ENCODE results near the gene HRH3. TPM values are rescaled to one million over a fixed set of nuclear protein-coding genes. Genes with fewer than 3 reads are reported as not detected.

The HRH3 gene
- total RNA-seq, 1 donor from 2014 or later: 0.07 TPM

DNA sequence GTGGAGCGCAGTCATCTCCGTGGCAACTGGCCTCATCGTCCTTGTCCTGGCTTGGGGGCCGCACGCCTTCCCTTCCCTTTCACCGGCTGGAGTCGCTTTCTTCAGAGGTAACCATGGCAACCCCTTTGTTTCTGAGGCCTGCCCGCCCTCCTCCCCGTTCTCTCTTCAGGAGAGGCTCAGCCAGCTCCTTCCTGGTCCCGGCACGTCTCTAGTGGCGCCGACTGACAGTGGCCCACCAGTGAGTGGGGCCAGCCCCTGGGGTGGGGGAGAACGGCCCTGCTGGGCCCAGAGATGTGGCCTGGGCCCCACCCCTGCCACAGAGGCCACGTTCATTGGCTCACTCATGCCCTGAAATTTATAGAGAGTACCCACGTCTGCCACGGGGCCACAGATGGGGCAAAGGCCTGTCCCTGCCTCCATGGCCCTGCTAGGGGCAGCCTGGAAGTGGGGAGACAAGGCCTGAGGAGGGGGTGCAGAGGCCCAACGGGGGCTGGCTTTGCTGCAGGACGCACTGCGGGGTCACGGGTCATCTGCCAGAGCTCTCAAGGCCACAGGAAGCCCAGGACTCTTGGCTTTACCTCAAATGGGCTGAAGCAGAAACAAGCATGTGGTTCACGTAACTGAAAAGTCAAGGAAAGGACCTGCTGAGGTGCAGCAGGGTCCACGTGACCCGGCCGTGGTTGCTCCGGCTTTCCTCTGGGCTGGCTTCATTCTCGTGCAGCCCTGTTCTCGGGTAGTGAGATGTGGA, 16.9 kb upstream of the HRH3 start:
- H3K27ac ChIP-seq (ENCODE audit: low read depth, low read length): no peak overlapping the region
- no peak overlapping the region for H2AFZ ChIP-seq (ENCODE audit: low read depth, low read length)
- H3K4me3 Mint-ChIP-seq (ENCODE audit: unreplicated experiment): no peak overlapping the region
- H3K36me3 ChIP-seq (ENCODE audit: insufficient read depth, low read length): no peaks in the 10 kb centered on the region
- H3K4me2 ChIP-seq (ENCODE audit: low read length): no peak overlapping the region
- peaks cover 9% of the 10 kb centered on the region for H3K4me1 ChIP-seq (ENCODE audit: insufficient read depth, low read length)
- H3K27ac Mint-ChIP-seq (ENCODE audit: unreplicated experiment): no peak overlapping the region
- H3K9me3 Mint-ChIP-seq (ENCODE audit: unreplicated experiment): peaks cover 3% of the 10 kb centered on the region
- peaks cover 29% of the 10 kb centered on the region for H4K20me1 ChIP-seq (ENCODE audit: insufficient read depth, low read length)
- H3K4me1 Mint-ChIP-seq (ENCODE audit: low read depth, unreplicated experiment): peaks cover 8% of the 10 kb centered on the region
- H3K27me3 ChIP-seq (ENCODE audit: insufficient read depth, low read length): no peaks in the 10 kb centered on the region
- H3K79me2 ChIP-seq (ENCODE audit: insufficient read depth, low read length): peaks cover 30% of the 10 kb centered on the region
- H3K27me3 Mint-ChIP-seq (ENCODE audit: low read depth, unreplicated experiment): peaks cover 4% of the 10 kb centered on the region
- no peak for DNase-seq (ENCODE audit: low read depth)
- TF ChIP-seq, protein P1, sequence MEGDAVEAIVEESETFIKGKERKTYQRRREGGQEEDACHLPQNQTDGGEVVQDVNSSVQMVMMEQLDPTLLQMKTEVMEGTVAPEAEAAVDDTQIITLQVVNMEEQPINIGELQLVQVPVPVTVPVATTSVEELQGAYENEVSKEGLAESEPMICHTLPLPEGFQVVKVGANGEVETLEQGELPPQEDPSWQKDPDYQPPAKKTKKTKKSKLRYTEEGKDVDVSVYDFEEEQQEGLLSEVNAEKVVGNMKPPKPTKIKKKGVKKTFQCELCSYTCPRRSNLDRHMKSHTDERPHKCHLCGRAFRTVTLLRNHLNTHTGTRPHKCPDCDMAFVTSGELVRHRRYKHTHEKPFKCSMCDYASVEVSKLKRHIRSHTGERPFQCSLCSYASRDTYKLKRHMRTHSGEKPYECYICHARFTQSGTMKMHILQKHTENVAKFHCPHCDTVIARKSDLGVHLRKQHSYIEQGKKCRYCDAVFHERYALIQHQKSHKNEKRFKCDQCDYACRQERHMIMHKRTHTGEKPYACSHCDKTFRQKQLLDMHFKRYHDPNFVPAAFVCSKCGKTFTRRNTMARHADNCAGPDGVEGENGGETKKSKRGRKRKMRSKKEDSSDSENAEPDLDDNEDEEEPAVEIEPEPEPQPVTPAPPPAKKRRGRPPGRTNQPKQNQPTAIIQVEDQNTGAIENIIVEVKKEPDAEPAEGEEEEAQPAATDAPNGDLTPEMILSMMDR (IDR thresholded peaks at IDR 0.05; ENCODE audit: insufficient read depth, low read depth, low read length): no peak
- TF ChIP-seq EZH2 (IDR thresholded peaks at IDR 0.05; ENCODE audit: insufficient read depth, low read length): no peak
- no peak overlapping the region for H3K4me3 ChIP-seq (ENCODE audit: insufficient read depth, low read depth, low read length)
- no peak for FAIRE-seq
- H3K9me3 ChIP-seq (ENCODE audit: insufficient read depth, low read depth, low read length): peaks cover 3% of the 10 kb centered on the region
- H3K36me3 Mint-ChIP-seq (ENCODE audit: low read depth, unreplicated experiment): peaks cover 11% of the 10 kb centered on the region
- no peak overlapping the region for H3K9ac ChIP-seq (ENCODE audit: low read length)

DNA sequence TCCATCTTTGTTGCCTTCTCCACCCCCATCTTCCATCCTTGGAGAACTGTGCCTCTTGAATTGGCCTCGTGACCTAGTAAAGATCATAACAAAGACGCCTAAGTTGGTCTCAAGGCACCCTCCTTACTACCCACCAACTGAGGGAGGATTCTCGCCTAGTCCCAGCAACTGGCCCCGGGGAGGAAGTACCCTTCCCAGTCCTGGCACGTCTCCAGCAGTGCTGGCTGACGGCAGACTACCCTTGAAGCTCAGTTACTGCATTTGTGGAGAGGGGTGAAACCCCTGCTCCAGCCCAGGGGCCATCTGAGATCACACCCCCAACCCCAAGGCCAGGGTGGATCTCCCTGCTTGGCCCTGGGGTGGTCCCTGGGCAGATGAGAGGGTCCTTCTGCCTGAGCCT, 16.1 kb upstream of the HRH3 start:
- TF ChIP-seq, protein P1 (IDR thresholded peaks at IDR 0.05; ENCODE audit: insufficient read depth, low read depth, low read length): no peak
- no peak for TF ChIP-seq EZH2 (IDR thresholded peaks at IDR 0.05; ENCODE audit: insufficient read depth, low read length)
- DNase-seq (ENCODE audit: low read depth): no peak
- Histone ChIP-seq H3K27ac (ENCODE audit: low read depth, low read length) (no peak overlapping the region), H3K79me2 (ENCODE audit: insufficient read depth, low read length) (peaks cover 23% of the 10 kb centered on the region), H4K20me1 (ENCODE audit: insufficient read depth, low read length) (peaks cover 22% of the 10 kb centered on the region), H3K9ac (ENCODE audit: low read length) (no peak overlapping the region), H3K4me2 (ENCODE audit: low read length) (no peak overlapping the region), H3K4me3 (ENCODE audit: insufficient read depth, low read depth, low read length) (no peak overlapping the region), H3K4me1 (ENCODE audit: insufficient read depth, low read length) (peaks cover 9% of the 10 kb centered on the region), H2AFZ (ENCODE audit: low read depth, low read length) (no peak overlapping the region), H3K36me3 (ENCODE audit: insufficient read depth, low read length) (no peaks in the 10 kb centered on the region), H3K27me3 (ENCODE audit: insufficient read depth, low read length) (no peaks in the 10 kb centered on the region), H3K9me3 (ENCODE audit: insufficient read depth, low read depth, low read length) (peaks cover 3% of the 10 kb centered on the region)
- H3K4me1 Mint-ChIP-seq (ENCODE audit: low read depth, unreplicated experiment): peaks cover 4% of the 10 kb centered on the region
- H3K36me3 Mint-ChIP-seq (ENCODE audit: low read depth, unreplicated experiment): peaks cover 5% of the 10 kb centered on the region
- H3K9me3 Mint-ChIP-seq (ENCODE audit: unreplicated experiment): peaks cover 3% of the 10 kb centered on the region
- no peak for FAIRE-seq
- H3K4me3 Mint-ChIP-seq (ENCODE audit: unreplicated experiment): peak overlapping the region; percentile 17
- H3K27me3 Mint-ChIP-seq (ENCODE audit: low read depth, unreplicated experiment): peaks cover 7% of the 10 kb centered on the region
- H3K27ac Mint-ChIP-seq (ENCODE audit: unreplicated experiment): no peak overlapping the region

DNA sequence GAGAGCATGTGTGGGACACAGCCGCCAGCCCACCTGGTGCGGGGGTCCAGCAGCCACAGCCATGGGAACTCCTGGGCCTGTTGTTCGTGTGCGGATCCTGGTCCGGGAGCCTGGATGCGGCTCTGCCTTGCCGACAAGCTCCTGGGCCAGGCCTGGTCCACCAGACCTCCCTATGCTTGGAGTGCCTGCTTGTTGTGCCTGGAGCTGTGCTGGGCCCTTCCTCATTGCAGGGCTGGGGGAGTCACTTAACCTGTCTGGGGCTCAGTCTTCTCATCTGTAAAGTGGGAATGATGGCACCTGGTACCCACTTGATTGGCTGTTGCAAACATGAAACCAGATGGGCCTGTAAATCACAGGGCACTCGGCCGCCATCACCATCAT, 15.7 kb upstream of the HRH3 start:
- Histone ChIP-seq H3K27me3 (ENCODE audit: insufficient read depth, low read length) (no peaks in the 10 kb centered on the region), H3K36me3 (ENCODE audit: insufficient read depth, low read length) (no peaks in the 10 kb centered on the region), H3K4me2 (ENCODE audit: low read length) (no peak overlapping the region), H3K79me2 (ENCODE audit: insufficient read depth, low read length) (peaks cover 20% of the 10 kb centered on the region), H3K9me3 (ENCODE audit: insufficient read depth, low read depth, low read length) (peaks cover 3% of the 10 kb centered on the region), H3K4me1 (ENCODE audit: insufficient read depth, low read length) (peaks cover 9% of the 10 kb centered on the region), H3K27ac (ENCODE audit: low read depth, low read length) (no peak overlapping the region), H4K20me1 (ENCODE audit: insufficient read depth, low read length) (peaks cover 18% of the 10 kb centered on the region), H2AFZ (ENCODE audit: low read depth, low read length) (no peak overlapping the region), H3K9ac (ENCODE audit: low read length) (no peak overlapping the region), H3K4me3 (ENCODE audit: insufficient read depth, low read depth, low read length) (no peak overlapping the region)
- H3K9me3 Mint-ChIP-seq (ENCODE audit: unreplicated experiment): peaks cover 3% of the 10 kb centered on the region
- no peak for DNase-seq (ENCODE audit: low read depth)
- H3K27ac Mint-ChIP-seq (ENCODE audit: unreplicated experiment): no peak overlapping the region
- H3K4me3 Mint-ChIP-seq (ENCODE audit: unreplicated experiment): no peak overlapping the region
- H3K4me1 Mint-ChIP-seq (ENCODE audit: low read depth, unreplicated experiment): peaks cover 4% of the 10 kb centered on the region
- no peak for FAIRE-seq
- peaks cover 10% of the 10 kb centered on the region for H3K27me3 Mint-ChIP-seq (ENCODE audit: low read depth, unreplicated experiment)
- H3K36me3 Mint-ChIP-seq (ENCODE audit: low read depth, unreplicated experiment): peaks cover 5% of the 10 kb centered on the region
- TF ChIP-seq, protein P1 (IDR thresholded peaks at IDR 0.05; ENCODE audit: insufficient read depth, low read depth, low read length): no peak
- TF ChIP-seq EZH2 (IDR thresholded peaks at IDR 0.05; ENCODE audit: insufficient read depth, low read length): no peak

Measured in astrocyte (in vitro differentiated cells and primary cell).